Measurements from ENCODE around the gene TBX15. TPM values are rescaled to one million over a fixed set of nuclear protein-coding genes. Genes with fewer than 3 reads are reported as not detected.
"Not testable (repeated sequence)": the region's sequence is repeated elsewhere in the genome, so short reads cannot be mapped to it uniquely, and the experiment has no call there.

TBX15 gene
- total RNA-seq, 1 experiment from 2014 or later, result 63.1 TPM

DNA sequence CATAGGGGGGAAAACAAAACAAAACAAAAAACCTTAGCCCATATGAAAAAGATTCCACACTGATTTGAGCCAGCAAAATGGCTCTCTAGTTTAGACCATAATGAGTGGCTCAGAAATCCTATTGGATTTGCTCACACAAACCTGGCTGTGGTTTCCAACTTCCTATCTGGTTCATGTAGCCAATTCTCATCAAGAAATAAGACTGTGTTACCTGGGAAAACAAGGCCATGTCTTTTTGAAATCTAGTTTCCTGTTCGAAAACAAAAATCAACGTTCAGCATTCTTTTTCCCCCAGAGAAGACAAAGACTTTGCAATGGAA, 69.2 kb downstream of the TBX15 start:
- Histone ChIP-seq H3K4me3 (no peak overlapping the region), H3K27me3 (no peaks in the 10 kb centered on the region), H3K36me3 (peaks cover 81% of the 10 kb centered on the region), H3K9me3 (replicated peaks) (no peaks in the 10 kb centered on the region), H3K4me1 (no peaks in the 10 kb centered on the region), H3K27ac (no peak overlapping the region)
- DNase-seq, result no peak

DNA sequence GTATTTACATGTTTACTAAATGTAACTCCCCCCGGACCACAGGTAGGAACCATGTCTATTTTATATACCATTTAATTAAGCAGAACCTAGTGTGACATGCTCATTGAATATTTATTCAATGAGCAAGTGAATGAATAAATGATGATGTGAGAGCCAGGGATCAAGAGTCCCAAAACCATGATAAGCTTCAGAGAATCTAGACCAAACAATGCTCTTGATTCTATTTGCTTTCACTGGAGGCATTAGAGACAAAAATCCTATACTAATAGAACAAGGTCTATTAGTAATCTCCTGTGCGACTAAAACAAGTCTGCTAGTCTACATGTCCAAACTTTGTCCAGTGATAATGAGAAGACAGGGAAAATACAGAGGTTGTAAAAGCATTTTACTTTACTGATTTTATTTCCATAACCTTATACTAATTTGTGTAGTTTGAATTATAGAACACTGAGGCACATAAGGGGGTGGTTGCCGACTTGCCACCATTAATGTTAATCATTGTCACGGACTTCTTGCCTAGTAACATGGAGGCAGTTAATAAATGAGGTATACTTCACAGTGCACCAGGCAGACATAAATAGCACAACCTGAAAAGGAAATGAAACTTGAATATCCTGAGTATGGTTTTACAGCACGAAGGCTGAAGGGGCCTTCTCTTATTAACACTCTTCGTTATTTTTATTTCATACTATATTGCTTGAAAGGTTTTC, 69.8 kb downstream of the TBX15 start:
- H3K27me3 ChIP-seq, result no peaks in the 10 kb centered on the region
- DNase-seq, result no peak

DNA sequence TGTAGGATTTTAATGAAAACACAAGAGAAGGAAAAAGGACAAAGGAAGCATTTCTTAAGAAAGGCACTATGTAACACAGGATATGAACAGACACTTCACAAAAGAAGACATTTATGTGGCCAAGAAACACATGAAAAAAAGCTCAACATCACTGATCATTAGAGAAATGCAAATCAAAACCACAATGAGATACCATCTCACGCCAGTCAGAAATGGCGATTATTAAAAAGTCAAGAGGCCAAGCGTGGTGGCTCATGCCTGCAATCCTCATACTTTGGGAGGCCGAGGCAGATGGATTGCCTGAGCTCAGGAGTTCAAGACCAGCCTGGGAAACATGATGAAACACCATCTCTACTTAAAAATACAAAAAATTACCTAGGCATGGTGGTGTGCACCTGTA, 71.8 kb downstream of the TBX15 start:
- not testable (repeated sequence) for H3K4me1 ChIP-seq; H3K9me3 ChIP-seq (replicated peaks); H3K27ac ChIP-seq; DNase-seq; H3K27me3 ChIP-seq; H3K4me3 ChIP-seq
- peaks cover 84% of the 10 kb centered on the region for H3K36me3 ChIP-seq

More for the DNA sequence above, 69.8 kb downstream of the TBX15 start:
- Histone ChIP-seq H3K4me1 (no peaks in the 10 kb centered on the region), H3K9me3 (replicated peaks) (no peaks in the 10 kb centered on the region), H3K27ac (no peak overlapping the region), H3K4me3 (no peak overlapping the region), H3K36me3 (peaks cover 81% of the 10 kb centered on the region)

DNA sequence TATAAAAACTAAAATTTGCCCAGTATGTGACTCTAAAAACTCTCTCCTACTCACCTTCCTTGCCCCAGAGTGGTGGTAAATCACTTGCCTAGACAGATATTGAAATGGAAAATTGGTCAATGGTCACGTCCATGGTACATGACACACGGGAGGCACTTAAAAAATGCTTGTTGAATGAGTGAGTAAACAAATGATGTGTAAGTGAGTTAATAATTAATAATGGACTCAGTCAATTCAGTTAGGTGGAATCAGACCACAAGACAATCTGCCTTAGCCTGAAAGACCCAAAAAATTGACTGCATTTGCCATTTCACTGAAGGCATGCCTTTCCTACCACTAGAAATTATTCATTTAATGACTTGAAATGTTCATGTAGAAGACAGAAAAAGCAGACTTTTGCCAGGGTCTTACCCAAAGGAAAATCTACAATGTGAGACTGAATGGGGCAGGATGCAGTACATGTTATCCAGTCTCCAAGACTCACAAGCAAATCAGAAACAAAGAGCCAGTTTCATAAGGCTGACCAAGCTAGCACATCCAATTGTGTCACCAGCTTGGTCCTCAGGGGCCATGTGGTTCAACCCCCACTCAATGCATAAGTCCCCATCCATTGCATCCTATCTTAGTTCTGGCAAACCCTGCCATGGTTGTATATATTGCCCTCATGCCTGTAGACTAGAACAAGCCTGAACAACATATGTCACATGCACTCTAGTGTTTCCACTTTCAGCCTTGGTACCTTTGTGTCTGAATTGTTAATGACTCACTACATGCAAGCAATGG, 73.6 kb downstream of the TBX15 start:
- H3K4me1 ChIP-seq, result no peaks in the 10 kb centered on the region
- no peaks in the 10 kb centered on the region for H3K27me3 ChIP-seq
- H3K4me3 ChIP-seq, result no peak overlapping the region
- peaks cover 90% of the 10 kb centered on the region for H3K36me3 ChIP-seq
- H3K9me3 ChIP-seq (replicated peaks), result no peaks in the 10 kb centered on the region
- no peak for DNase-seq
- no peak overlapping the region for H3K27ac ChIP-seq

DNA sequence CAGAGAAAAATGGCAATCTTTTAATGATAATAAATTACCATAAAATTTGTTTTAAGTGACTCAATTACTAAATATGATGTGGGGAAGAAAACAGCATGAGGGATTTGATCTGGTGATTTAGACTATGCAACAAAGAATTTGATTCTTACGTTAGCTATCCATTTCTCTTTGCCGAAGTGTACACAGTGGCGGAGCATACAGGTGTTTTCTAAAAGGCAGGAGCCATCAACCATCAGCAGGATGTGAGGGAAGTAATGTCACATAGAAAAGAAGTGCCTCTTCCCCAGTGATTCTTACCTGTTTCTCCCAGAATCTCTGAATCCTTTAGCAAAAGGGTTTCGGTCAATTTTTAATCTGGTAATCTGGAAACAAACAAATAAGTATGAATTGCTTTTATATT, 74.3 kb downstream of the TBX15 start:
- H3K4me1 ChIP-seq, result no peaks in the 10 kb centered on the region
- H3K27me3 ChIP-seq, result no peaks in the 10 kb centered on the region
- H3K27ac ChIP-seq, result no peak overlapping the region
- H3K4me3 ChIP-seq, result no peak overlapping the region
- peaks cover 92% of the 10 kb centered on the region for H3K36me3 ChIP-seq
- no peaks in the 10 kb centered on the region for H3K9me3 ChIP-seq (replicated peaks)
- DNase-seq, result no peak

DNA sequence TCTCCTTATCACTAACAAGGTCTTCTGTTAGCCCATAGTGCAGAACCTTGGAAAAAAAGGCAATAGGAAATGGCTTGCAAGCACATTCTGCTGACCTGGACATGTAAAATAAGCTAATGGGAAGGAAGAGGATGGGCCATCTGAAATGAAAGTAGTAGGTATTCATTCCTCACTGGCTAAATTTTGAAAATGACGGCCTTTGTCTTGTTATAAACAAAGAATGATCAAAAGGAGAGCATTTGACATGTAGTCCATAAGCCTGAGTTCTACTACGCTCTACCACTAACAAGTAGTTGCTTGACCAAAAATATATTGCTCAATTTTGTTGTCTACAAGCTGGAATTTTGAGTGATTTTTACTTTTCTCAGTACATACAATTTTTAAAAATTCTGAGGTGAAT, 75.6 kb downstream of the TBX15 start:
- H3K27ac ChIP-seq, result no peak overlapping the region
- no peaks in the 10 kb centered on the region for H3K4me1 ChIP-seq
- DNase-seq, result no peak
- H3K9me3 ChIP-seq (replicated peaks), result no peaks in the 10 kb centered on the region
- peaks cover 91% of the 10 kb centered on the region for H3K36me3 ChIP-seq
- no peak overlapping the region for H3K4me3 ChIP-seq
- H3K27me3 ChIP-seq, result no peaks in the 10 kb centered on the region

DNA sequence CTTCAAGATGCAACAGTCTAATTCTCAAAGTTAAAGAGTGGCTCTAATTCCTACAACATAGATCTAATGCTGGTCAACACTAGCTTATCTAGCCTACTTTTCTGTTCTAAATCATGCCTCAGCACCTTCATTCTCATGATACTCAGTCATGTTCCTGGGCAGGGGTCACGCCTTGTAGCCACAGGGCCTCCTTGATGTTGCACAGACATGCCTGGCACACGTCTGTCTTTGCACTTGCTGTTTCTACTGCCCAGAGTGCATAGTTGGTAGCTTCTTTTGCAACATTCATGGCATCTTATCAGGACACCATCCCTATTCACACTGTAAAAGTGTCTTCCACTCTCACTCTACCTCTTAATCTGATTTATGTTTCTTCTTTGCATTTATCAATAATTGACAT, 76.6 kb downstream of the TBX15 start:
- DNase-seq, result no peak
- Histone ChIP-seq H3K36me3 (peaks cover 91% of the 10 kb centered on the region), H3K27me3 (no peaks in the 10 kb centered on the region), H3K27ac (no peak overlapping the region), H3K4me3 (no peak overlapping the region), H3K4me1 (no peaks in the 10 kb centered on the region), H3K9me3 (replicated peaks) (no peaks in the 10 kb centered on the region)

DNA sequence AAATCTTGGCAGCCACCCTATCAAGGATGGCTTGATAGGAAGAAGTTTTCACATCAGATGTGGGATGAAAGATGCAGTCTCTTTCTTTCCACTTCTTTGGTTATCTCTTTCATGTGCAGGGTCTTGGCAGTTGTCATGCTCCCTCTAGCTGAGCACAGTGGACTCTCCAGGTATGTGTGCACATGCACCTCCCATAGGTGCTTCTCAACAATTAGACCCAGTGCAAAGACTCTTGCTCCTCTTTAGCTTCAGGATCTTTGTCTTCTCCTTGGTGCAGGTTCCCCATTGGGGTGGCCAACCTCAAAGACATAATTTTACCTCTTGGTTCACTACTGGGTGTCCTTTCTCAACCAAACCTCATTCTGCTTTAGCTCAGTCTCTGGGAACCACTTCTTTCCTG, 80.7 kb downstream of the TBX15 start:
- H3K27me3 ChIP-seq, result no peaks in the 10 kb centered on the region
- H3K27ac ChIP-seq, result no peak overlapping the region
- peaks cover 94% of the 10 kb centered on the region for H3K36me3 ChIP-seq

DNA sequence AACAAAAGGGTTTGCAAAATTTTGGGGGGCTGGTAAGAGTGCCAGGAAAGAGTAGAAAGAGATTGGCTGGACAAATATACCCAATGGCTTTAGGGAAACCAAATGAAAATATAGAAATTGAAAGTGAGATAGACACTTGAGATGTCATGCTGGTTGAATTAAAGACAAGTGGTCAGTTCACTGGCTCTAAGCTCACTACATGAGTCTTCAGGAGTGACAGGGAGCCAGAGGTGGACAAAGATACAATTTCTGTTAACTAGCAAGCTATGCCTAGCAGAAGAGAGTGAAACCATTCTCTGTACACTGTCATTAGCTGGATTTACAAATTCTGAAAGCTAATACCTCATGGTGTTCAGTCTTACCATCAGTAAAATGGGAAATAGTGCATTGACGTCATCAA, 82.5 kb downstream of the TBX15 start:
- peaks cover 93% of the 10 kb centered on the region for H3K36me3 ChIP-seq
- no peaks in the 10 kb centered on the region for H3K9me3 ChIP-seq (replicated peaks)
- no peak overlapping the region for H3K27ac ChIP-seq
- no peak for DNase-seq
- H3K4me1 ChIP-seq, result no peaks in the 10 kb centered on the region
- H3K4me3 ChIP-seq, result no peak overlapping the region
- H3K27me3 ChIP-seq, result no peaks in the 10 kb centered on the region

More for the DNA sequence above, 80.7 kb downstream of the TBX15 start:
- DNase-seq, result no peak
- Histone ChIP-seq H3K9me3 (replicated peaks) (no peaks in the 10 kb centered on the region), H3K4me1 (no peaks in the 10 kb centered on the region), H3K4me3 (no peak overlapping the region)

DNA sequence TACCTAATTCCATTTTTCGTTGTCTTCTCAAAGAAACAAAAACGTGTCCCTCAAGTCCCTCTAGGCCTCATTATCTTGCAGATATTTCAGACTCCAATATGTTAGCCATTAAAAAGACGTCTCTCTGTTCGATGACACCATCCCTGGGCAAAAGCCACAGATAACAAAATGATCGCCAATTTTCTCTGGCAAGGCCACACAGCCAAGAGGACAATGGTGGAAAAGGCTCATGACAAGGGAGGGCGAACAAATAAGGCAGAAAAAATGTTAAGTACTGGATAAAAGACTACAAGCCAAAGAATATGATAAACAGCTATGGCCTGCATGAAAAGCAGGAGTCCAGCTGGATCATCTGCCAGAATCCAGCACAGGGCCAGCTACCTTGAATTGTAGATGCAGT, 82.9 kb downstream of the TBX15 start:
- no peaks in the 10 kb centered on the region for H3K9me3 ChIP-seq (replicated peaks)
- H3K4me3 ChIP-seq, result no peak overlapping the region
- H3K27ac ChIP-seq, result no peak overlapping the region
- peaks cover 93% of the 10 kb centered on the region for H3K36me3 ChIP-seq
- DNase-seq, result no peak
- H3K4me1 ChIP-seq, result no peaks in the 10 kb centered on the region
- no peaks in the 10 kb centered on the region for H3K27me3 ChIP-seq

DNA sequence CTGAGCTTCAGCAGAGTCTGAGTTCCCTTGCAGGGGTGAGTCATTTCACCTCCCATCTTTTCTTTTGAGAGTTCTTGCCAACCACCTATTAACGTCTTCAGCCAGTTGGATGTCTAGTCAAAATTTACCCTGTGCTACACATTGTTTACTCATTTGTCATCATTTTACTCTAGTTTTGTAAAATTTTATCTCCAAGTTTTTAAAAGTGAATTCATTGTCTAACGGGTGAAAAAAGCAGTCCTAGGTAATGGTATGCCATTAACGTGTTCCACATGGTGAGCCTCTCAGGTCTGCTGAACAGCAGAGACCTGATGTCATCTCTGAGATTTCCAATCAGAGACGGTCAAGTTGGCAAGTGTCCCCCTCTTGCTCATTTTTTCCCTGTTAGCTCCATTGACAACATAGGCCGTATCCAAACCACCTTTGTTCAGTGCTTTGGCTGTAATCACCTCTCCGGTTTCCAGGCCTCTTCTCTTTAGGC, 85.4 kb downstream of the TBX15 start:
- Histone ChIP-seq H3K27ac (no peak overlapping the region), H3K4me1 (no peaks in the 10 kb centered on the region), H3K36me3 (peaks cover 91% of the 10 kb centered on the region), H3K9me3 (replicated peaks) (no peaks in the 10 kb centered on the region), H3K27me3 (no peaks in the 10 kb centered on the region), H3K4me3 (no peak overlapping the region)
- DNase-seq, result no peak

DNA sequence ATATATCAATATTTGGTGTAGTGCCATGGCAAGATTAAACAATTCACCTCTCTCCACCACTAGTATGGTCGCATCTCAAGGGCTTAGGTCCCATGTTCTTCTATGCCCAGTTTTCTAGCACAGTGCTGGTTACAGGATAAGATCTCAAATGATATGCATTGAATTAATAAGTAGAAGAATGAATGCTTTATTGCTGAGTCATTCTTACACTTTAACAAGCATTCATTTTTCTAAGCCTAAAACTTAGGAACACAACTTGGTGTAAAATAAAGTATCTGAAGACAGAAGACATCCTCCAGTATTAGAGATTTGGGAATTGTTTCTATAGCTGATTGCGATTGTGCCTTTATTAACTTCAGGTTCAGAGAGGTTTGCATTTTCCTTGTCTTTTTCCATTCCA, 85.8 kb downstream of the TBX15 start:
- H3K27me3 ChIP-seq, result no peaks in the 10 kb centered on the region
- no peaks in the 10 kb centered on the region for H3K4me1 ChIP-seq
- no peak for DNase-seq
- peaks cover 91% of the 10 kb centered on the region for H3K36me3 ChIP-seq
- H3K27ac ChIP-seq, result no peak overlapping the region
- no peak overlapping the region for H3K4me3 ChIP-seq
- no peaks in the 10 kb centered on the region for H3K9me3 ChIP-seq (replicated peaks)

DNA sequence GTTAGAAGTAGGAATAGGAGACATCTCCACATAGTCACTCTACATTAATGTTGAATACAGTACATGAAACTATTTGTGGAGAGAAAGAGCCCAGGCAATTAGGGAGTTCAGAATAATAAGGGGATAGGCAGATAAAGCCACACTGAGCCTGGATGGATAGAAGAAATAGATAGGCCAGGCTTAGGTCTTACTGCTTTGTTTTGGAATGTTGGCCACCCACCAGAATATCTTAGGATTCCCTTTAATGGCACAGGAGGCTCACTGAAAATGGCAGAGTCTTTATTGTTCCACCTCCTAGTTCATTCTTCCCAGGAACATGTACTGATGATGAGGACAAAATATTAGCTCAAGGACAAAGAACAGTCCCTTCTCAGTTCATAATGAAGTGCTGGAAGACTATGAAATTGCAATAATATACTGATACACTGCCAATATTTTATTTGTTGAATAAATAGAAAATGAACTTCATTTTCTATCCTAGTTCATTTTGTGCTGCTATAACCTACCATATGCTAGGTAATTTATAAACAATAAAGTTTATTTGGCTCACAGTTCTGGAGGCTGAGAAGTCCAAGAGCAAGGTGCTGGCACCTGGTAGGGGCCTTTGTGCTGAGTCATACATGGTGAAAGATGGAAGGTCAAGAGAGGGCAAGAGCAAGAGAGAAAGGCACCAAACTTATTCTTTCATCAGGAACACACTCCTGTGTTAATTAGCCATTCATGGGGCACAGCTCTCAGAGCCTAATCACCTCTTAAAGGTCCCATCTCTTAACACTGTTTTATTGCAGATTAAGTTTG, 87.3 kb downstream of the TBX15 start:
- peaks cover 91% of the 10 kb centered on the region for H3K36me3 ChIP-seq
- H3K27ac ChIP-seq, result no peak overlapping the region
- H3K4me1 ChIP-seq, result no peaks in the 10 kb centered on the region
- H3K27me3 ChIP-seq, result no peaks in the 10 kb centered on the region
- H3K4me3 ChIP-seq, result no peak overlapping the region
- DNase-seq, result no peak
- no peaks in the 10 kb centered on the region for H3K9me3 ChIP-seq (replicated peaks)

DNA sequence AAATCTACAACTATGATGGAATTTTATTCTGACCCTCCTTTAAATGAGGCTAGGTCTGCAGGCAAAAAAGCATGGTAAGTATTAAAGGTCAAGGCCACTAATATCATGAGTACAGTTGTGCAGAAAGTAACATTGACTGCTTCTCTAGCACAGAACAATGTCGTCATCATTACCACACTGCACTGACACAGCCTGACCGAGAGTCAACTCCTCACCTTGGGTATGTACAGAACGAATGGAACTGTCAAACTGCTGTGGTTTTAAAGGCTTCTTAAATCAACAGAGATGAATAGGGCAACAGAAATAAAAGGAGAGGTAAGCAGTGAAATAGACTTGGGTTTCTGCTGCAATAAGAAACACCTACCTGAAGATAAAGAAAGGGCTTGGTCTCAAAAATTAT, 88.8 kb downstream of the TBX15 start:
- no peaks in the 10 kb centered on the region for H3K9me3 ChIP-seq (replicated peaks)
- no peaks in the 10 kb centered on the region for H3K4me1 ChIP-seq
- H3K27ac ChIP-seq, result no peak overlapping the region
- H3K27me3 ChIP-seq, result no peaks in the 10 kb centered on the region
- H3K4me3 ChIP-seq, result no peak overlapping the region
- DNase-seq, result no peak
- H3K36me3 ChIP-seq, result peaks cover 92% of the 10 kb centered on the region

DNA sequence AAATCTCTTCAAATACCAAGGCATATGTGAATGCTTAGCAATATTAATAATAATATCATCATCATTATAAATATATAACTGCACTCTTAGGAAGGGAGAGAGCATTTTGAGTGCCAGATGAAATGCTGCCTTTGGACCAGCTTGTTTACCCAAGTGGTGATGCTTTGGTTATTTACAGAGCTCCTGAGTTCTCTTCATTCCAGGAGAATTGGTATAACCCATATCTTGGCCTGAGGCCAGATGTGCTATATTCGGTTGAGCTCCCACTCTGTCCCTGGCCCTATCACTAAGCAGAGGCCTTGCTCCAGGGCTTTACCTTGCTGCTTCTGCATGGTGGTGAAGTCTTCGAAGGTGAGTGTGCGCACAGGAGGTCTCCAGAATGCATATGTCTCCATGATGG, 89.4 kb downstream of the TBX15 start:
- no peak for DNase-seq
- Histone ChIP-seq H3K27ac (no peak overlapping the region), H3K36me3 (peaks cover 93% of the 10 kb centered on the region), H3K4me1 (no peaks in the 10 kb centered on the region), H3K27me3 (no peaks in the 10 kb centered on the region), H3K4me3 (no peak overlapping the region), H3K9me3 (replicated peaks) (no peaks in the 10 kb centered on the region)
